SK-N-SH (cell line): ENCODE results near the gene CACNA1F. TPM values are rescaled to one million over a fixed set of nuclear protein-coding genes. Genes with fewer than 3 reads are reported as not detected.

Experiments used
- CTCF ChIA-PET: fragments of 300-600, 350-600 bp; formaldehyde crosslinking; extraction: SDS; loops from one replicate; lab custom pipeline; 2021; lab: Yijun Ruan, JAX
- POLR2A ChIA-PET: fragments of 350-600 bp; sonication (Branson Sonifier 250); formaldehyde crosslinking; extraction: SDS; loops from one replicate; lab custom pipeline; 2020; ENCODE audit warnings: antibody characterized with exemption, inconsistent platforms; lab: Yijun Ruan, JAX
- DNase-seq: peaks from one replicate; pipeline ENCODE4 v3.0.0; 2012
- H2AFZ ChIP-seq: fragments of 200-600 bp; sonication (generic); 2 replicates; pipeline ENCODE4 v1.8.1; 2016; ENCODE audit warnings: antibody characterized with exemption, mild to moderate bottlenecking, low read depth
- H3F3A ChIP-seq: fragments of 200-600 bp; sonication (generic); replicated peaks from 2 replicates; pipeline ENCODE3; 2016; ENCODE audit warnings: antibody characterized with exemption, mild to moderate bottlenecking; ENCODE audit not compliant: insufficient read depth
- H3K27ac ChIP-seq, 2 experiments: fragments of 200-500 bp in 1 of 2; fragments of 200-600 bp in 1 of 2; sonication (Bioruptor generic) in 1 of 2; sonication (generic), shearing (Covaris generic) in 1 of 2; 2 replicates each; pipeline versions ENCODE4 v1.5.1 to v1.6.1; 2014 to 2016; ENCODE audit warnings: low read depth in 2 of 2, inconsistent platforms in 1 of 2, low read length in 1 of 2, mild to moderate bottlenecking in 1 of 2, mixed read lengths in 1 of 2
- H3K27me3 ChIP-seq: fragments of 200-600 bp; sonication (generic), shearing (Covaris generic); 2 replicates; pipeline ENCODE4 v1.6.1; 2016; ENCODE audit warnings: mixed run types; ENCODE audit not compliant: insufficient read depth
- H3K36me3 ChIP-seq, 2 experiments: fragments of 200-500 bp in 1 of 2; fragments of 200-600 bp in 1 of 2; sonication (Bioruptor generic) in 1 of 2; sonication (generic) in 1 of 2; replicated peaks in 1 of 2; 2 replicates each; pipeline versions ENCODE3 to v1.5.1; 2014 to 2016; ENCODE audit warnings: low read length in 1 of 2, mild to moderate bottlenecking in 1 of 2; ENCODE audit not compliant: insufficient read depth in 2 of 2, control insufficient read depth in 1 of 2
- H3K4me1 ChIP-seq, 2 experiments: fragments of 200-500 bp in 1 of 2; fragments of 200-600 bp in 1 of 2; sonication (Bioruptor generic) in 1 of 2; sonication (generic), shearing (Covaris generic) in 1 of 2; 2 replicates each; pipeline versions ENCODE4 v1.5.1 to v1.6.1; 2014 to 2016; ENCODE audit warnings: low read depth in 1 of 2, low read length in 1 of 2, mixed run types in 1 of 2; ENCODE audit not compliant: insufficient read depth in 2 of 2, control insufficient read depth in 1 of 2
- H3K4me2 ChIP-seq: fragments of 200-600 bp; sonication (generic), shearing (Covaris generic); 2 replicates; pipeline ENCODE4 v1.6.1; 2017; ENCODE audit warnings: mixed run types
- H3K4me3 ChIP-seq, 2 experiments: fragments of 200-500 bp in 1 of 2; fragments of 200-600 bp in 1 of 2; sonication (Bioruptor generic) in 1 of 2; sonication (generic), shearing (Covaris generic) in 1 of 2; 2 replicates each; pipeline versions ENCODE4 v1.5.1 to v1.8.1; 2014 to 2016; ENCODE audit warnings: low read depth in 2 of 2, inconsistent platforms in 1 of 2, low read length in 1 of 2, mild to moderate bottlenecking in 1 of 2, mixed read lengths in 1 of 2, moderate library complexity in 1 of 2
- H3K79me2 ChIP-seq: fragments of 200-600 bp; sonication (generic); 2 replicates; pipeline ENCODE4 v1.8.1; 2017; ENCODE audit warnings: mild to moderate bottlenecking; ENCODE audit not compliant: insufficient read depth
- H3K9ac ChIP-seq: fragments of 200-600 bp; sonication (generic); 2 replicates; pipeline ENCODE4 v1.6.1; 2017; ENCODE audit warnings: mixed run types
- H3K9me2 ChIP-seq: fragments of 200-600 bp; sonication (generic); 2 replicates; pipeline ENCODE4 v1.6.1; 2017; ENCODE audit warnings: mixed run types
- H3K9me3 ChIP-seq: fragments of 200-600 bp; sonication (generic); 2 replicates; pipeline ENCODE4 v1.6.1; 2017; ENCODE audit warnings: mixed run types, mild to moderate bottlenecking, moderate library complexity
- H4K20me1 ChIP-seq: fragments of 200-600 bp; sonication (generic); 2 replicates; pipeline ENCODE4 v1.6.1; 2017; ENCODE audit warnings: mild to moderate bottlenecking, mixed run types; ENCODE audit not compliant: insufficient read depth
- CTCF ChIP-seq: fragments of 200-600 bp; sonication (generic); IDR thresholded peaks from 2 replicates; pipeline ENCODE4 v1.6.1; 2017; ENCODE audit warnings: antibody characterized with exemption, mild to moderate bottlenecking, moderate library complexity
- FOSL2 ChIP-seq: IDR thresholded peaks from 2 replicates; pipeline ENCODE4 v1.4.0; 2012; ENCODE audit warnings: low read depth, mild to moderate bottlenecking, moderate library complexity, borderline replicate concordance
- FOXM1 ChIP-seq: IDR thresholded peaks from 2 replicates; pipeline ENCODE4 v1.4.0; 2012; ENCODE audit warnings: low read depth, mild to moderate bottlenecking
- IRF3 ChIP-seq: fragments of 150-350 bp; IDR thresholded peaks from 2 replicates; pipeline ENCODE4 v1.6.1; 2016; ENCODE audit warnings: mild to moderate bottlenecking, low read depth, low read length
- MEF2A ChIP-seq: IDR thresholded peaks from 2 replicates; pipeline ENCODE4 v1.4.0; 2012; ENCODE audit warnings: low read depth, borderline replicate concordance
- NFIC ChIP-seq: IDR thresholded peaks from 2 replicates; pipeline ENCODE4 v1.4.0; 2012; ENCODE audit warnings: borderline replicate concordance
- PBX3 ChIP-seq: IDR thresholded peaks from 2 replicates; pipeline ENCODE4; 2012
- POLR2AphosphoS5 ChIP-seq: IDR thresholded peaks from 2 replicates; pipeline ENCODE4 v1.6.1; 2012; ENCODE audit warnings: low read depth, low read length
- REST ChIP-seq: IDR thresholded peaks from 2 replicates; pipeline ENCODE4 v1.6.1; 2012; ENCODE audit warnings: mild to moderate bottlenecking, low read depth, low read length, moderate library complexity
- RFX5 ChIP-seq: IDR thresholded peaks from 2 replicates; pipeline ENCODE4 v1.6.1; 2012; ENCODE audit warnings: mild to moderate bottlenecking, improper control_type of control experiment, low read length
- TAF1 ChIP-seq: IDR thresholded peaks from 2 replicates; pipeline ENCODE4 v1.6.1; 2012; ENCODE audit warnings: low read depth, mild to moderate bottlenecking, low read length, moderate library complexity, borderline replicate concordance
- TEAD4 ChIP-seq: IDR thresholded peaks from 2 replicates; pipeline ENCODE4 v1.4.0; 2012; ENCODE audit warnings: mild to moderate bottlenecking, borderline replicate concordance; ENCODE audit not compliant: insufficient read depth
- WGBS: methylation state at CpG from one replicate; pipeline ENCODE4 v1.1.6; 2017; ENCODE audit warnings: low lambda C conversion rate; 5-methylcytosine and 5-hydroxymethylcytosine counted together
- polyA plus RNA-seq, 3 experiments: library from polyadenylated mRNA; depleted of rRNA; stranded (reverse); fragments of >200 nt; gene quantifications; 2 replicates each; pipeline ENCODE4 v1.2.3, GENCODE V29; 2012
- TF ChIP-seq, protein P1 (sequence below): IDR thresholded peaks from 2 replicates; pipeline ENCODE4 v1.4.0; 2012; ENCODE audit warnings: low read depth
- TF ChIP-seq, protein P2 (sequence below): IDR thresholded peaks from 2 replicates; pipeline ENCODE4 v1.4.0; 2012; ENCODE audit warnings: low read depth, borderline replicate concordance

CACNA1F gene
- polyA plus RNA-seq, 1 of the 3 experiments (the other 2 are of a cell fraction) = not detected

GRCh38 chrX:49269010-49269766 is 36.0 kb upstream of the CACNA1F start:
- ChIA-PET CTCF (interaction anchor here (0.7 kb wide), 1 partner anchor 105 kb away, joined by 3 read pairs; no protein-coding TSS in a partner anchor), POLR2A (interaction anchor here (0.6 to 1.3 kb wide), 4 partner anchors 13 to 219 kb away, joined by 3 read pairs; partner anchors contain the start of genes CCDC22 and PRAF2)
- Histone ChIP-seq H3K27ac (peak overlapping the region; percentile 82 to 84), H3K27me3 (no peaks in the 10 kb centered on the region; the same call in 1 of the 2 replicates), H3K9me3 (no peaks in the 10 kb centered on the region), H3K9ac (peak overlapping the region; percentile 73), H3K4me2 (peak overlapping the region; percentile 59), H3F3A (no peaks in the 10 kb centered on the region), H2AFZ (no peak overlapping the region; the same call in 1 of the 2 replicates), H4K20me1 (peaks cover 4% of the 10 kb centered on the region; the same call in 1 of the 2 replicates), H3K9me2 (no peaks in the 10 kb centered on the region), H3K4me3 (peak overlapping the region; percentile 64 to 65), H3K4me1 (peaks cover 0 to 23% of the 10 kb centered on the region in 2 experiments; a peak in 1 of 4 replicates), H3K36me3 (no peaks in the 10 kb centered on the region), H3K79me2 (peaks cover 24% of the 10 kb centered on the region; the same call in 1 of the 2 replicates)
- TF ChIP-seq IRF3 (peak; percentile 75), REST (no peak), PBX3 (peak; percentile 86), TAF1 (0 out of 2 replicates have a peak, but pooled peaks have one; percentile 38), FOXM1 (no peak), RFX5 (no peak), POLR2AphosphoS5 (peak; percentile 69), CTCF (no peak), FOSL2 (no peak), MEF2A (no peak), NFIC (peak; percentile 61), TEAD4 (no peak)
- TF ChIP-seq, protein P1, sequence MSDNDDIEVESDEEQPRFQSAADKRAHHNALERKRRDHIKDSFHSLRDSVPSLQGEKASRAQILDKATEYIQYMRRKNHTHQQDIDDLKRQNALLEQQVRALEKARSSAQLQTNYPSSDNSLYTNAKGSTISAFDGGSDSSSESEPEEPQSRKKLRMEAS = 0 out of 2 replicates have a peak, but pooled peaks have one; percentile 10
- TF ChIP-seq, protein P2, sequence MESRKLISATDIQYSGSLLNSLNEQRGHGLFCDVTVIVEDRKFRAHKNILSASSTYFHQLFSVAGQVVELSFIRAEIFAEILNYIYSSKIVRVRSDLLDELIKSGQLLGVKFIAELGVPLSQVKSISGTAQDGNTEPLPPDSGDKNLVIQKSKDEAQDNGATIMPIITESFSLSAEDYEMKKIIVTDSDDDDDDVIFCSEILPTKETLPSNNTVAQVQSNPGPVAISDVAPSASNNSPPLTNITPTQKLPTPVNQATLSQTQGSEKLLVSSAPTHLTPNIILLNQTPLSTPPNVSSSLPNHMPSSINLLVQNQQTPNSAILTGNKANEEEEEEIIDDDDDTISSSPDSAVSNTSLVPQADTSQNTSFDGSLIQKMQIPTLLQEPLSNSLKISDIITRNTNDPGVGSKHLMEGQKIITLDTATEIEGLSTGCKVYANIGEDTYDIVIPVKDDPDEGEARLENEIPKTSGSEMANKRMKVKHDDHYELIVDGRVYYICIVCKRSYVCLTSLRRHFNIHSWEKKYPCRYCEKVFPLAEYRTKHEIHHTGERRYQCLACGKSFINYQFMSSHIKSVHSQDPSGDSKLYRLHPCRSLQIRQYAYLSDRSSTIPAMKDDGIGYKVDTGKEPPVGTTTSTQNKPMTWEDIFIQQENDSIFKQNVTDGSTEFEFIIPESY = no peak
- DNase-seq = peak; percentile 89
- WGBS = 21% methylated on average over 45 of the region's 45 CpGs
